ENCODE data around the gene GRK5.

GRK5 gene

GRCh38 chr10:119335671-119336353 is 128.4 kb downstream of the GRK5 start:
- TF ChIP-seq MAX (IDR thresholded peaks at IDR 0.05; ENCODE audit: low read depth, low read length): no peak
- DNase-seq (ENCODE audit: low read depth): no peak
- H3K4me3 ChIP-seq (ENCODE audit: low read depth, low read length): no peak overlapping the region

GRCh38 chr10:119336599-119336998 is 129.2 kb downstream of the GRK5 start:
- no peak for TF ChIP-seq MYC (IDR thresholded peaks at IDR 0.05; ENCODE audit: low read depth, low read length)
- TF ChIP-seq CTCF (IDR thresholded peaks at IDR 0.05; ENCODE audit: low read depth, low read length): no peak
- no peak for TF ChIP-seq POLR2A (IDR thresholded peaks at IDR 0.05; ENCODE audit: extremely low read depth, insufficient read length)
- no peak for TF ChIP-seq MAX (IDR thresholded peaks at IDR 0.05; ENCODE audit: low read depth, low read length)
- DNase-seq (ENCODE audit: low read depth): no peak
- H3K4me3 ChIP-seq (ENCODE audit: low read depth, low read length): no peak overlapping the region

GRCh38 chr10:119337223-119337622 is 129.9 kb downstream of the GRK5 start:
- DNase-seq (ENCODE audit: low read depth): no peak
- H3K4me3 ChIP-seq (ENCODE audit: low read depth, low read length): no peak overlapping the region
- TF ChIP-seq MAX (IDR thresholded peaks at IDR 0.05; ENCODE audit: low read depth, low read length): no peak
- no peak for TF ChIP-seq POLR2A (IDR thresholded peaks at IDR 0.05; ENCODE audit: extremely low read depth, insufficient read length)
- no peak for TF ChIP-seq CTCF (IDR thresholded peaks at IDR 0.05; ENCODE audit: low read depth, low read length)
- TF ChIP-seq MYC (IDR thresholded peaks at IDR 0.05; ENCODE audit: low read depth, low read length): no peak

- no peak for TF ChIP-seq MYC (IDR thresholded peaks at IDR 0.05; ENCODE audit: low read depth, low read length)
- no peak overlapping the region for H3K4me3 ChIP-seq (ENCODE audit: low read depth, low read length)
- no peak for DNase-seq (ENCODE audit: low read depth)
Measured at GRCh38 chr10:119337796-119338432, 130.5 kb downstream of the GRK5 start.

- DNase-seq (ENCODE audit: low read depth): no peak
- H3K4me3 ChIP-seq (ENCODE audit: low read depth, low read length): no peak overlapping the region
- TF ChIP-seq CTCF (IDR thresholded peaks at IDR 0.05; ENCODE audit: low read depth, low read length) (no peak), POLR2A (IDR thresholded peaks at IDR 0.05; ENCODE audit: extremely low read depth, insufficient read length) (no peak), MAX (IDR thresholded peaks at IDR 0.05; ENCODE audit: low read depth, low read length) (no peak), MYC (IDR thresholded peaks at IDR 0.05; ENCODE audit: low read depth, low read length) (no peak)
Measured at GRCh38 chr10:119339109-119339508, 131.7 kb downstream of the GRK5 start.

- no peak for DNase-seq (ENCODE audit: low read depth)
- no peak for TF ChIP-seq MYC (IDR thresholded peaks at IDR 0.05; ENCODE audit: low read depth, low read length)
- TF ChIP-seq MAX (IDR thresholded peaks at IDR 0.05; ENCODE audit: low read depth, low read length): no peak
- no peak for TF ChIP-seq CTCF (IDR thresholded peaks at IDR 0.05; ENCODE audit: low read depth, low read length)
- no peak for TF ChIP-seq POLR2A (IDR thresholded peaks at IDR 0.05; ENCODE audit: extremely low read depth, insufficient read length)
- no peak overlapping the region for H3K4me3 ChIP-seq (ENCODE audit: low read depth, low read length)
Measured at GRCh38 chr10:119340893-119341458, 133.6 kb downstream of the GRK5 start.
